ENCODE data around the gene WTIP. TPM values are rescaled to one million over a fixed set of nuclear protein-coding genes. Genes with fewer than 3 reads are reported as not detected.
"Not testable (repeated sequence)": the region's sequence is repeated elsewhere in the genome, so short reads cannot be mapped to it uniquely, and the experiment has no call there.

WTIP gene
- total RNA-seq (2014; rRNA removed; shearing (Covaris generic); ENCODE audit: low replicate concordance) = 57.1 and 82.3 TPM in 2 replicates

- peak; percentile 92 for DNase-seq
- no peaks in the 10 kb centered on the region for H3K27me3 ChIP-seq
- H3K9me3 ChIP-seq = no peaks in the 10 kb centered on the region
- H3K4me3 ChIP-seq = peak within 1 kb of the TSS; percentile 75
- H3K36me3 ChIP-seq = peaks cover 8% of the 10 kb centered on the region
These were observed at the start of gene WTIP for GRCh38 chr19:34480971-34481841. WTIP (plus strand) TSS chr19:34481758; CDS start chr19:34481975, 217 bp downstream.

- Histone ChIP-seq H3K36me3 (peaks cover 77% of the 10 kb centered on the region), H3K27me3 (no peaks in the 10 kb centered on the region), H3K9me3 (no peaks in the 10 kb centered on the region), H3K4me3 (no peak overlapping the region)
- no peak for DNase-seq
These were observed 48.8 kb upstream of the WTIP start for GRCh38 chr19:34432797-34433196.

GRCh38 chr19:34436716-34437115 lies 44.8 kb upstream of the WTIP start:
- H3K9me3 ChIP-seq = no peaks in the 10 kb centered on the region
- DNase-seq = no peak
- H3K4me3 ChIP-seq = no peak overlapping the region
- H3K27me3 ChIP-seq = no peaks in the 10 kb centered on the region
- H3K36me3 ChIP-seq = peaks cover 94% of the 10 kb centered on the region

- no peak overlapping the region for H3K4me3 ChIP-seq
- H3K36me3 ChIP-seq = peaks cover 86% of the 10 kb centered on the region
These were observed 33.4 kb upstream of the WTIP start for GRCh38 chr19:34448191-34448590.

GRCh38 chr19:34452723-34453122 lies 28.8 kb upstream of the WTIP start:
- Histone ChIP-seq H3K27me3 (no peaks in the 10 kb centered on the region), H3K9me3 (no peaks in the 10 kb centered on the region), H3K36me3 (peaks cover 85% of the 10 kb centered on the region), H3K4me3 (no peak overlapping the region)
- DNase-seq = no peak

More at GRCh38 chr19:34448191-34448590, 33.4 kb upstream of the WTIP start:
- no peaks in the 10 kb centered on the region for H3K27me3 ChIP-seq
- H3K9me3 ChIP-seq = no peaks in the 10 kb centered on the region
- no peak for DNase-seq

GRCh38 chr19:34454091-34454490 lies 27.5 kb upstream of the WTIP start:
- peaks cover 84% of the 10 kb centered on the region for H3K36me3 ChIP-seq
- no peak overlapping the region for H3K4me3 ChIP-seq
- no peaks in the 10 kb centered on the region for H3K9me3 ChIP-seq
- DNase-seq = no peak
- H3K27me3 ChIP-seq = no peaks in the 10 kb centered on the region

GRCh38 chr19:34454685-34455084 lies 26.9 kb upstream of the WTIP start:
- Histone ChIP-seq H3K9me3 (no peaks in the 10 kb centered on the region), H3K4me3 (no peak overlapping the region), H3K27me3 (no peaks in the 10 kb centered on the region), H3K36me3 (peaks cover 84% of the 10 kb centered on the region)
- DNase-seq = no peak

- not testable (repeated sequence) for H3K27me3 ChIP-seq, DNase-seq, H3K4me3 ChIP-seq, H3K9me3 ChIP-seq
- H3K36me3 ChIP-seq = peaks cover 87% of the 10 kb centered on the region
These were observed 25.6 kb upstream of the WTIP start for GRCh38 chr19:34455783-34456480.

GRCh38 chr19:34457446-34457845 lies 24.1 kb upstream of the WTIP start:
- H3K27me3 ChIP-seq = no peaks in the 10 kb centered on the region
- DNase-seq = no peak
- no peaks in the 10 kb centered on the region for H3K9me3 ChIP-seq
- H3K36me3 ChIP-seq = peaks cover 90% of the 10 kb centered on the region
- no peak overlapping the region for H3K4me3 ChIP-seq

- Histone ChIP-seq H3K36me3 (peaks cover 88% of the 10 kb centered on the region), H3K9me3 (no peaks in the 10 kb centered on the region), H3K4me3 (no peak overlapping the region), H3K27me3 (no peaks in the 10 kb centered on the region)
- DNase-seq = no peak
These were observed 22.9 kb upstream of the WTIP start for GRCh38 chr19:34458677-34459076.

- Histone ChIP-seq H3K4me3 (no peak overlapping the region), H3K27me3 (no peaks in the 10 kb centered on the region), H3K9me3 (no peaks in the 10 kb centered on the region), H3K36me3 (peaks cover 88% of the 10 kb centered on the region)
- no peak for DNase-seq
These were observed 21.9 kb upstream of the WTIP start for GRCh38 chr19:34459614-34460013.

GRCh38 chr19:34461375-34462100 lies 20.0 kb upstream of the WTIP start:
- H3K36me3 ChIP-seq = peaks cover 91% of the 10 kb centered on the region
- H3K4me3 ChIP-seq = no peak overlapping the region
- no peak for DNase-seq
- H3K27me3 ChIP-seq = no peaks in the 10 kb centered on the region
- no peaks in the 10 kb centered on the region for H3K9me3 ChIP-seq

- not testable (repeated sequence) for H3K9me3 ChIP-seq, DNase-seq, H3K27me3 ChIP-seq, H3K4me3 ChIP-seq
- H3K36me3 ChIP-seq = peaks cover 90% of the 10 kb centered on the region
These were observed 16.8 kb upstream of the WTIP start for GRCh38 chr19:34464785-34465184.

GRCh38 chr19:34468409-34468808 lies 13.1 kb upstream of the WTIP start:
- peaks cover 89% of the 10 kb centered on the region for H3K36me3 ChIP-seq
- no peak for DNase-seq
- H3K9me3 ChIP-seq = no peaks in the 10 kb centered on the region
- no peaks in the 10 kb centered on the region for H3K27me3 ChIP-seq
- no peak overlapping the region for H3K4me3 ChIP-seq

GRCh38 chr19:34469026-34469425 lies 12.5 kb upstream of the WTIP start:
- DNase-seq, H3K9me3 ChIP-seq, H3K4me3 ChIP-seq, H3K27me3 ChIP-seq: not testable (repeated sequence)
- H3K36me3 ChIP-seq = peaks cover 89% of the 10 kb centered on the region

GRCh38 chr19:34471906-34472700 lies 9.5 kb upstream of the WTIP start:
- no peaks in the 10 kb centered on the region for H3K9me3 ChIP-seq

More at GRCh38 chr19:34471906-34472700, 9.5 kb upstream of the WTIP start:
- no peaks in the 10 kb centered on the region for H3K27me3 ChIP-seq
- DNase-seq = no peak
- peaks cover 75% of the 10 kb centered on the region for H3K36me3 ChIP-seq
- no peak overlapping the region for H3K4me3 ChIP-seq
